RKO (cell line): Measurements from ENCODE around the gene TMIGD3.

ENCODE experiments used
- DNase-seq: peaks from one replicate; pipeline ENCODE4 v3.0.0-alpha.2; 2016; ENCODE audit warnings: low spot score

TMIGD3 gene

DNA sequence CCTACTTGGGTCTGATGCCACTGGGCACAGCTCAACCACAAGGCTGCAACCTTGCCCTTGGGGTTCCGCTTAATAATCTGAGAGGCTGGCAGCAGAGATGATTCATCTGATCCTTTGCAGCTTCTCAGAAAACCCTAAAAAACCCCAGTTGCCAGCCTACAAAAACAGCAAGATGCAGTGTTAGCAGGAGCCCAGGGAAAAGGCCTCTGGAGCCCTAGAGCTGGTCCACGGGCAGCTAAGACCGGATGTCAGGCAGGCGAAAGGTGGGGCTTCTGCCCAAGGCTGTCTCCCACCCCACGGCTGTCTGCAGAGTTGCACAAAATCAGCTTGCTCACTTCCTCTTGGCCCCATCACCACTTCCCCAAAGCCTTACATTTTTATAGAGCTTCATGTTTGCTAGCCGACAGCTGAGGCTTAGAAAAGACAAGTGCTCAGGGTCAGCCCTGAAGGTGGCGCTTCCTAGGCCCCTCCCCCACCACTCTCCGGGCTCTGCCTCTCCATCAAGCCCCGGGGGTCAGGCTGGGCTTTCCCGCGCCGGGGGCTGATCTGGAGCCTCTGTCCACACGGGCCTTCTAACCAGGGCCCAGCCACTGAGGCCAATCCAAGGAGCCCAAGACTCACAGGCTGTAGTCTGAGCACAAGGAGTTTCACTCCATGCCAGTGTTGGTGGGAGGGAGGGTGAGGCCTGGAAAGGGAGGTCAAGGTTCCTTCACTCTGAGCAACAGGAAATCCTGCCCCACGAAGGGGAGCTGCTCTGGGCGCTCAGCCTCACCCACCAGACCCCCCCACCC is 4.2 kb upstream of the TMIGD3 start:
- DNase-seq, result no peak

GRCh38 chr1:111506561-111506960 is 3.1 kb upstream of the TMIGD3 start:
- no peak for DNase-seq

DNA sequence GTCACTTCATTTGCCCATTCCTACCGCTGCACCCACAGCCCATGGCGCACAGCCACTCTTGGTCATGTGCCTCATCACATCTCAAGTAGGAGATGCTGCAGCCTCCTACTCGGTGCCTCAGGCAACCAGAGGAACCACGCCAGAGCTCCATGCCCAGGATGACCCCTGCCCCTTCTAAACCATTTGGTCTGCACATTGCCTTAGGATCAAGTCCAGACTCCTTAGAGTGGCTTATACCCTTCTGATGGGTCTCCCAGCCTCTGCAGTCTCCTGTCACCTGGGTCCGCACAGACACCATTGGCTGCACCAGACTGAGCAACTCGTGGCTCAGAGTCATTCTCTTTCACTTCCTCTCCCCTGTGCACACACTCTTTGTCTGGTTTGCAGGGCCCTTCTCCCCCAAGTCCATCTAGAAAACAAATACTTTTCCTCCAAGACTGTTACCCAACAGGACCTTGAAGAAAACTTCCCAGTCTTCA is 2.2 kb upstream of the TMIGD3 start:
- no peak for DNase-seq

- DNase-seq, result no peak
Observed at GRCh38 chr1:111504097-111504496, 664 bp upstream of the TMIGD3 start.

- DNase-seq, result no peak
Observed at GRCh38 chr1:111501645-111502044, 1.8 kb downstream of the TMIGD3 start.

- DNase-seq, result no peak
Observed at GRCh38 chr1:111499026-111499785, 4.2 kb downstream of the TMIGD3 start.

GRCh38 chr1:111497592-111497991 is 5.8 kb downstream of the TMIGD3 start:
- no peak for DNase-seq

DNA sequence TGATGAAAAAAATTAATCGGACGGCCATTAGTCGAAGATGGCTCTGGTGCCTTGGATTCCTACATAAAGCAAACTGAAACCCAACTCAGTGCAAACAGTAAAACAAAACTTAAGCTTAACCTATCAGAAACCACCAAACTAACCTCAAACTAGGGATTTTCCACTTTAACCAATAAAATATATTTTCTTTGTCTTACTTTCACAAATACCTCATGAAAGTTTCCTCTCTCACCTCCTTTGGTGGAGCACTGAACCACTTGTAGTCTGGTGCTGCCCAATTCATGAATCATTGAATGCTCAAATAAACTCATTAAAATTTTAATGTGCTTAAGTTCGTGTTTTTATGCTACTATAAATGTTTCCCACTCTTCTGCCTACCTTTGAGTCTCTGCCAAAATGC is 7.0 kb downstream of the TMIGD3 start:
- no peak for DNase-seq

DNA sequence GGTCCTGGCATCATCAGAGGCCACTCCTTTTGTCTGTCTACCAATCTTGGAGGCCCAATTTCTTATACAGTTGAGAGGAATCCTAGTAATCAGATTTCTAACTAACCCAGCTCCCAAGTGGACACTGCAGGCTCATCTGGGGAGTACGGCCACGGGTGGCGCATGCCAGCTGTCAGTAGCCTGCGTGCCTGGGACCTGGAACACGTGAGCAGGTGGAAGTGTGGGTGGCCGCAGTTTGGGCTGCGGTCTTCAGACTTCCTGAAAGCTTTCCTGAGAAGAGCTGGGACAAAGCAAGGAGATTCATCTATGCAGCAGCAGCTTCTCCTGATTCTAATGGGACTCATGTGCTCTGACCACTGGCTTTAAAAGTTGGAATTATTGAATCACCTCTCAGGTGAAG is 12.4 kb downstream of the TMIGD3 start:
- no peak for DNase-seq

DNA sequence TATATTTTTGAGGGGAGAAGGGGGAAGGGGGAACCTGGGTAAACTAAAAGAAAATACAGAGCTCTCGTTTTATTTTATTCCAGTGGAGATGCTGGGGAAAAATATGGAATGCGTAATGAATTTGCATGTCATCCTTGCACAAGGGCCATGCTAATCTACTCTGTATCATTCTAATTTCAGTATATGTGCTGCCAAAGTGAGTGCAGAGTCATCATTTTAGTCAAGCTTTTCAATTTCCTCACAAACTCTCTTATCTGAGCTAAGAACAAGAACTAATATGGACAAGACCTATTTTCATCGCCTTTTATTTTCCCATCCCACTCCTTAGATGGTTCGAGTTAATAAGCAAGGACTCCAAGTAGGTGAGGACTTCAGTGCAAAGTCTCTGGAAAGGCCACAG is 13.2 kb downstream of the TMIGD3 start:
- no peak for DNase-seq

DNA sequence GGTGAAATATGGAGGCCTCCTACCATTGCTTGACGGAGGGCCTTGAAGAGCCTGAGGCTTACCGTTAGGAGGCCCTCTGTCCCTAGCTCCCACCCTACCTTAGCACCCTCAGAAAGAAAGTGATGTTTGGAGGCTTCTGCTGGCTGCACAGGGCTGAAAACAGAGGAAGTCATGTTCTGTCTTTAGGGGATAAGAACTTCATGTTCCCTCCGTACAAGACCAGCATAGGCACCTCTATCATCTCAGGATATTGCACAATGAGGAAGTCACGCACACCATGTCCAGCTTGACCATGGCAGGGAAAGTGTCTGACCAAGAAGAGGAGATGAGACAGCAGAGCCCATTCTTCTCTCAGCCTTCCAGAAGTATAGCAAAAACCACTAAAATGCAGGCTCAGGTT is 13.8 kb downstream of the TMIGD3 start:
- DNase-seq, result no peak

- DNase-seq, result no peak
Observed at GRCh38 chr1:111488669-111489068, 14.8 kb downstream of the TMIGD3 start.

- no peak for DNase-seq
Observed at GRCh38 chr1:111487133-111487532, 16.3 kb downstream of the TMIGD3 start.

DNA sequence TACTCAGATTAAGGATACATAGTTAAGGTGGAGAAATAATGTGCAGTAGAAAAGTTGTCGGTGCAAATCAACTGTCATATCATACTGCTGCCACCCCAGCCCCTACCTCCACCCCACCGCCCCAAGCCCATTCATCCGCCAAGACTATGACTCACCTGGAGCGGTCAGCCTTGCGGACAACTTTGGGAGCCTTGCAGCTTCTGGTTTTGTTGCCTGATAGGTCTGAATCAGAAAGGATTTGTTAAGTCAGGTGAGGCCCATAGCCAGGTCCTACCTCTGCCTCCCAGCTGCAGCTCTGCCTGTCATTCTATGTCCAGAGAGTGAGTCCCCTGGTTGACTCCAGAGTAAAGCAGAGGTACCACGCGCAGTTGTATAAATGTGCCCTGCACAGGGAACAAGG is 17.0 kb downstream of the TMIGD3 start:
- DNase-seq, result no peak

DNA sequence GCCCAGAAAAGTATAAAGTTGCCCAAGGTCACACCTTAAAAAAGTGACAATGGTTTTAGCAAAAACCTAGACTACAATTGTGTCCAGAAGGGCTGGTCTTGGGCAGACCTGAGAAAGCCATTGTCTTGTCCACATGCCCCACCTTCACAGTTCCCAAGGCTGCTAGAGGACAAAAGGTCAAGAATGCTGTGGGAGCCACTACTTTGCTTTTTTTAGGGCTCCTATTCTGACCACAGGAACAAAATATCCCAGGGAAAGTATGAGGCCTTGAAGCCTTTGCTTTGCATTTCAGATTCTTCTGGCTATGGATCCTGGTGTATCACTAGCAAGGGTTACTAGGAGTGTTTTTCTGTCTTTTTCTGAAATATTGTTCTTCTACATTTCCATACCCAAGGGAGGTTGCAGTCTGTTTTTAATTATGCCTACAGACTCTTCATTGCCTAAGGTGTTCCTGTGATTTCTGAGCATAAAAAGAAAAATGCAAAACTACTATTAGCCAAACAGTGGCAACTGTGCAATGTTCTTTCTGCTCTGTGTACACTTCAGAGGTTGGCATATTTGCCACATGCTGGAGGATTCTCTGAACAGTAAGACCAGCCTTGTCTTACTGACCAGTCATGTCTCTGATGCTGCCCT is 18.9 kb downstream of the TMIGD3 start:
- no peak for DNase-seq

GRCh38 chr1:111483876-111484275 is 19.6 kb downstream of the TMIGD3 start:
- DNase-seq, result no peak

- DNase-seq, result no peak
Observed at GRCh38 chr1:111483166-111483565, 20.3 kb downstream of the TMIGD3 start.

- DNase-seq, result peak; percentile 58
Observed at GRCh38 chr1:111481387-111482221, 21.8 kb downstream of the TMIGD3 start.

- no peak for DNase-seq
Observed at GRCh38 chr1:111480674-111481073, 22.8 kb downstream of the TMIGD3 start.

GRCh38 chr1:111476761-111477309 is 26.6 kb downstream of the TMIGD3 start:
- no peak for DNase-seq

DNA sequence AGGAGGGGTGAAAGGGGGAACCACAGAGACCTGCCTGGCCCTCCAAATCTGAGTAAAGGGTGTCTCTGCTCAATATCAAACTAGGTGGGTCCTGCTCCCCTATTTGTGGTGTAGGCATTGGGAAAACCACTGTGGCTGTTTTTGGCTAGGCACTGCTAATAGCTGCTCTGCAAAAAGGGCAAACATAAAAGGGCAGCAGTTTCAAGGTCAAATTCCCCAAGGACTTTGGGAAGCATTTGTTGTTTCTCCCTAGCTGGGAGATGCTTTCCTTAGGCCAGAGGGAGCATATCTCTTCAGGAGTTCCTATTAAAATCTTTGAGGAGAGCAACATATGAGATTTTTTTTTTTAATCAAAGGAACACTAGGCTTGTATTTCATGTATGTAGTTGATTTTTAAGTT is 27.2 kb downstream of the TMIGD3 start:
- no peak for DNase-seq

DNA sequence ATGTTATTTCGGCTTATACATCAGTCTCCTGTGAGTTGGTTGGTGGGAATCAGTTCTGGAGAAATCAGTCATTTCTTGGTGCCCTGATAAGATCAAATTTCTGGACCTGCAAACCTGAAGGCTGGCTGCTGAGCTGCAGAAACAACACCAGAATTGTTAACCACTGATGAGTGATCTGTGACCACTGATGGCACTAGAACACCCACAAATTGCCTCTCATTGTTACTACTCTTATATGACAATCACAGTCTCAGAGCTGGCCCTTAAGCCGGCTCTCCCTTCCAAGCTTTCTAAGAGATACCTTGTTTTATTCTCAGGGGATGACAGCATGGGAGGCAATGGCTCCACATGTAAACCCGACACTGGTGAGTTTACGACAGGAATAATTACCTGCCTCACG is 27.7 kb downstream of the TMIGD3 start:
- DNase-seq, result no peak
